Smooth muscle cell (in vitro differentiated cells): ENCODE results near the gene TJP3. TPM values are rescaled to one million over a fixed set of nuclear protein-coding genes. Genes with fewer than 3 reads are reported as not detected.

Source experiments
- DNase-seq: peaks from one replicate; lab custom pipeline; 2025; ENCODE audit not compliant: unreplicated experiment; lab: John Stamatoyannopoulos, UW
- H2AFZ ChIP-seq: fragments of 200-600 bp; sonication (generic); 2 replicates; pipeline ENCODE4 v1.6.0; 2016; ENCODE audit warnings: antibody characterized with exemption, low read depth, mild to moderate bottlenecking
- H3F3A ChIP-seq: fragments of 200-600 bp; sonication (generic); 2 replicates; pipeline ENCODE4 v1.6.0; 2017; ENCODE audit warnings: antibody characterized with exemption, low read depth
- H3K27ac ChIP-seq: fragments of 200-600 bp; sonication (generic); 2 replicates; pipeline ENCODE4 v1.5.1; 2016; ENCODE audit warnings: low read depth, mild to moderate bottlenecking
- H3K27me3 ChIP-seq: fragments of 200-600 bp; sonication (generic); 2 replicates; pipeline ENCODE4 v1.6.1; 2016; ENCODE audit warnings: low read depth, mild to moderate bottlenecking
- H3K36me3 ChIP-seq: fragments of 200-600 bp; sonication (generic); 2 replicates; pipeline ENCODE4 v1.5.1; 2016; ENCODE audit warnings: low read depth
- H3K4me1 ChIP-seq: fragments of 200-600 bp; sonication (generic); 2 replicates; pipeline ENCODE4 v1.5.1; 2016; ENCODE audit warnings: low read depth
- H3K4me2 ChIP-seq: fragments of 200-600 bp; sonication (generic); 2 replicates; pipeline ENCODE4 v1.6.0; 2016; ENCODE audit warnings: mild to moderate bottlenecking
- H3K4me3 ChIP-seq: fragments of 200-600 bp; sonication (generic); 2 replicates; pipeline ENCODE4 v1.5.1; 2016; ENCODE audit warnings: mild to moderate bottlenecking
- H3K79me2 ChIP-seq: fragments of 200-600 bp; sonication (generic); 2 replicates; pipeline ENCODE4 v1.6.0; 2016; ENCODE audit warnings: low read depth, mild to moderate bottlenecking
- H3K9ac ChIP-seq: fragments of 200-600 bp; sonication (generic); 2 replicates; pipeline ENCODE4 v1.6.0; 2016; ENCODE audit warnings: low read depth
- H3K9me3 ChIP-seq: fragments of 200-600 bp; sonication (generic); replicated peaks from 2 replicates; pipeline ENCODE4 v1.5.1; 2016; ENCODE audit warnings: low read depth
- H4K20me1 ChIP-seq: fragments of 200-600 bp; sonication (generic); 2 replicates; pipeline ENCODE4 v1.6.0; 2016; ENCODE audit warnings: low read depth
- WGBS: methylation state at CpG from one replicate; pipeline ENCODE4 v1.1.7; 2016; ENCODE audit warnings: low lambda C conversion rate; 5-methylcytosine and 5-hydroxymethylcytosine counted together
- polyA plus RNA-seq: library from polyadenylated mRNA; unstranded; fragments of >200 nt; fragmentation: Nextera tagmentation; extraction: Ambion mirVana; gene quantifications from 2 replicates; pipeline ENCODE4 v1.2.1, GENCODE V29; 2016
- total RNA-seq: library from RNA; depleted of rRNA; stranded (reverse); fragments of >200 nt; gene quantifications from 2 replicates; pipeline ENCODE4 v1.2.3, GENCODE V29; 2014
- TF ChIP-seq, protein P1 (sequence below): fragments of 200-600 bp; sonication (generic); IDR thresholded peaks from 2 replicates; pipeline ENCODE4 v1.5.1; 2017; ENCODE audit warnings: borderline replicate concordance, mild to moderate bottlenecking, antibody characterized with exemption; ENCODE audit not compliant: insufficient read depth, poor library complexity, severe bottlenecking

TJP3 gene
- total and polyA plus RNA-seq, 2 experiments from 2014 or later: 1.2 to 6.2 TPM

- Histone ChIP-seq H2AFZ (no peak overlapping the region), H3K9ac (no peak overlapping the region), H3K4me3 (no peak overlapping the region), H3K79me2 (peaks cover 14% of the 10 kb centered on the region), H3K36me3 (no peaks in the 10 kb centered on the region), H3K4me2 (no peak overlapping the region), H3K27me3 (no peaks in the 10 kb centered on the region), H4K20me1 (peaks cover 29% of the 10 kb centered on the region), H3K4me1 (peaks cover 15% of the 10 kb centered on the region), H3F3A (no peaks in the 10 kb centered on the region), H3K9me3 (no peaks in the 10 kb centered on the region), H3K27ac (peak overlapping the region; percentile 96)
- TF ChIP-seq, protein P1, sequence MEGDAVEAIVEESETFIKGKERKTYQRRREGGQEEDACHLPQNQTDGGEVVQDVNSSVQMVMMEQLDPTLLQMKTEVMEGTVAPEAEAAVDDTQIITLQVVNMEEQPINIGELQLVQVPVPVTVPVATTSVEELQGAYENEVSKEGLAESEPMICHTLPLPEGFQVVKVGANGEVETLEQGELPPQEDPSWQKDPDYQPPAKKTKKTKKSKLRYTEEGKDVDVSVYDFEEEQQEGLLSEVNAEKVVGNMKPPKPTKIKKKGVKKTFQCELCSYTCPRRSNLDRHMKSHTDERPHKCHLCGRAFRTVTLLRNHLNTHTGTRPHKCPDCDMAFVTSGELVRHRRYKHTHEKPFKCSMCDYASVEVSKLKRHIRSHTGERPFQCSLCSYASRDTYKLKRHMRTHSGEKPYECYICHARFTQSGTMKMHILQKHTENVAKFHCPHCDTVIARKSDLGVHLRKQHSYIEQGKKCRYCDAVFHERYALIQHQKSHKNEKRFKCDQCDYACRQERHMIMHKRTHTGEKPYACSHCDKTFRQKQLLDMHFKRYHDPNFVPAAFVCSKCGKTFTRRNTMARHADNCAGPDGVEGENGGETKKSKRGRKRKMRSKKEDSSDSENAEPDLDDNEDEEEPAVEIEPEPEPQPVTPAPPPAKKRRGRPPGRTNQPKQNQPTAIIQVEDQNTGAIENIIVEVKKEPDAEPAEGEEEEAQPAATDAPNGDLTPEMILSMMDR: no peak
- DNase-seq: no peak
- 86% methylated on average over 14 of the region's 17 CpGs for WGBS
Measured at GRCh38 chr19:3667766-3668165, 40.4 kb upstream of the TJP3 start.

GRCh38 chr19:3668331-3669081, 39.7 kb upstream of the TJP3 start:
- WGBS: 65% methylated on average over 32 of the region's 34 CpGs
- H3K27me3 ChIP-seq: no peaks in the 10 kb centered on the region
- no peak overlapping the region for H2AFZ ChIP-seq
- H3K9ac ChIP-seq: no peak overlapping the region
- peaks cover 33% of the 10 kb centered on the region for H4K20me1 ChIP-seq
- H3K79me2 ChIP-seq: peaks cover 17% of the 10 kb centered on the region
- DNase-seq: peak; percentile 8
- peaks cover 15% of the 10 kb centered on the region for H3K4me1 ChIP-seq
- peak overlapping the region; percentile 37 for H3K4me2 ChIP-seq
- H3K9me3 ChIP-seq: no peaks in the 10 kb centered on the region
- H3F3A ChIP-seq: no peaks in the 10 kb centered on the region
- H3K4me3 ChIP-seq: no peak overlapping the region
- peak overlapping the region; percentile 96 for H3K27ac ChIP-seq
- TF ChIP-seq, protein P1: no peak
- H3K36me3 ChIP-seq: no peaks in the 10 kb centered on the region

GRCh38 chr19:3669082-3669946, 38.9 kb upstream of the TJP3 start:
- Histone ChIP-seq H3K9ac (no peak overlapping the region), H4K20me1 (peaks cover 39% of the 10 kb centered on the region), H3K79me2 (peaks cover 17% of the 10 kb centered on the region), H3K9me3 (no peaks in the 10 kb centered on the region), H3K4me1 (peaks cover 15% of the 10 kb centered on the region), H3F3A (no peaks in the 10 kb centered on the region), H3K4me3 (no peak overlapping the region), H3K27me3 (no peaks in the 10 kb centered on the region), H3K27ac (peak overlapping the region; percentile 96), H2AFZ (no peak overlapping the region), H3K36me3 (no peaks in the 10 kb centered on the region), H3K4me2 (no peak overlapping the region)
- no peak for DNase-seq
- TF ChIP-seq, protein P1: no peak
- 88% methylated on average over 38 of the region's 39 CpGs for WGBS
